HG03039 (cell line): ENCODE measurements around the gene TNFRSF1A.

Experiments
- ATAC-seq: cut with Tn5 transposase; IDR thresholded peaks from one replicate; pipeline ENCODE4 v1.9.1; 2021; ENCODE audit warnings: mild to moderate bottlenecking, moderate library complexity; ENCODE audit not compliant: unreplicated experiment

Gene TNFRSF1A

GRCh38 chr12:6341417-6342139 is at the start of gene TNFRSF1A:
TSS of gene TNFRSF1A (minus strand) at chr12:6342076. CDS start at chr12:6341814, 262 bp downstream.
- no peak for ATAC-seq

- no peak for ATAC-seq
These were observed 49.1 kb upstream of the TNFRSF1A start for GRCh38 chr12:6391013-6391412.

GRCh38 chr12:6390084-6390799 is 48.4 kb upstream of the TNFRSF1A start:
- no peak for ATAC-seq

DNA sequence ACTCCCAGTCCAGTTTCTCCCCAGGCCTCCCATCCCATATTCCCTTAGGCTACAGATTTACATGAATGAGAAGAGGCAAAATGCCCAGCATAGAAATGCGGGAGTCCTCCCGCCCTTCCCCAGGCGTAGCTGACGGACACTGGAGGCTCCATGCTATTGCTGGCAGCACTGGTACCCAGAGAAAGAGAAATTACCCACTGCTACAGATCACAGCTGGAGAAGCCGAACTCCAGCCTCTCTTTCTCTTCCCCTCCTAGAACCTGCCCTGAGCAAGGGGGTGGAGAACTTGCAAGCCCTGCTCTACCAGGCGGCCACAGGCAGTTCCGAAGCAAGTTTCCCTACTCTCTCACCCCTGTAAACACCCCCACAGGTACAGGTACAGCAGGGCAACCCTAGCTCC is 45.7 kb upstream of the TNFRSF1A start:
- no peak for ATAC-seq

GRCh38 chr12:6386491-6386890 is 44.6 kb upstream of the TNFRSF1A start:
- ATAC-seq: no peak

- ATAC-seq: no peak
These were observed 44.2 kb upstream of the TNFRSF1A start for GRCh38 chr12:6386038-6386437.

GRCh38 chr12:6384499-6385436 is 42.9 kb upstream of the TNFRSF1A start:
- ATAC-seq: no peak

DNA sequence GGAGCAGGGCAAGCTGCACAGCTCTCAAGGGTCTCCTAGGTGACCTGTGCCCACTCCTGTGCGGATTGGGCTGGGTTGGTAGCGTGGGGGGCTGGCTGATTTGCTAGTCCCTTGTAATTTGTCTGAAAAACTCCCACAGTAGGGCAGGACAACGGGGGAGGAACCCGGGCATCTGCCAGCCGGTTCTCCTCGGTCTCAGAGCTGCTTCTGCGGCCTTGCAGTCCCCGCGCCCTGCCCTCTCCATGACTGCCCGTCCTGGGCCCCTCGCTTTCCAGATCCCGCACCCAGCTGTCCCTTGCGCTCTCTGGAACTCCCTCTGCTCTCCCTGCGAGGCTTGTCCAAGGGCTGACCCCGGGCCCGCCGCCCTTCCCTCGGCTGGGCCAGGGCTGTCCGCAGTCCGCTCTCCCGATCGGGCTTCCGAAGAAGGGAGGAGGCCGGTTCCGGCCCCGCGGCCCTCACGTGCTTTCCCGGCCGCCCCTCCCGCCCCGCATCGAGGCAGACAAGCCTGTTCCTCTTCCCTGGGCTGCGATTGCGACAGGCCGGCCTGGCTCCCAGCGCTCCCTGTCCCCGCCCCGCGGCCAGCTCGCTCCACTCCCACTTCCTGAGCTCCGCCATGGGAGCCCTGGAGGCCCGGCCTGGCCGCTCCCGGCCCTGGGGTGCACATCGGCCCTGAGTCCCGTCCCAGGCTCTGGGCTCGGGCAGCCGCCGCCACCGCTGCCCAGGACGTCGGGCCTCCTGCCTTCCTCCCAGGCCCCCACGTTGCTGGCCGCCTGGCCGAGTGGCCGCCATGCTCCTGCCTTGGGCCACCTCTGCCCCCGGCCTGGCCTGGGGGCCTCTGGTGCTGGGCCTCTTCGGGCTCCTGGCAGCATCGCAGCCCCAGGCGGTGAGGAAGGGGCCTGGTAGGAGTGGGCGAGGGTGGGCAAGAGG is 42.0 kb upstream of the TNFRSF1A start, which contains the start of gene LTBR:
TSS of gene LTBR (plus strand) at position 591 of the 927 bp plus-strand sequence. CDS start at position 788, 197 bp downstream.
- no peak for ATAC-seq

DNA sequence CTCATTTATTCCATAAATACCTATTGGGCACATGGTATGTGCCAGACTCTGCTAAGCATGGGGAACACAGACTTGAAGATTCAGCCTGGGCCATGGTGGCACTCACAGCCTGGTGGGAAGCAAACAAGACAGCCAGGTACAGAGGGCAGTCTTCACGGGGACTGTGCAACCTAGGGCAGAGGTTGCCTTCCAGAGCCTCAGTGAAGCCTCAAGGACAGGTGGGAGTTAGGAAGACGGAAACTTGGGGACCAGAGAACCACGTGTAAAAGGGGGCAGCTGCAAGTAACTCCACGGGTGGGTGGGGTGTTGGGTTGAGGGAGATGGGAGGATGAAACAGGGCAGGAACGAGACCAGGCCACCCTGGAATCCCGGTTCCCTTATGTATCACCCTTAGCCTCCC is 41.1 kb upstream of the TNFRSF1A start:
- no peak for ATAC-seq

DNA sequence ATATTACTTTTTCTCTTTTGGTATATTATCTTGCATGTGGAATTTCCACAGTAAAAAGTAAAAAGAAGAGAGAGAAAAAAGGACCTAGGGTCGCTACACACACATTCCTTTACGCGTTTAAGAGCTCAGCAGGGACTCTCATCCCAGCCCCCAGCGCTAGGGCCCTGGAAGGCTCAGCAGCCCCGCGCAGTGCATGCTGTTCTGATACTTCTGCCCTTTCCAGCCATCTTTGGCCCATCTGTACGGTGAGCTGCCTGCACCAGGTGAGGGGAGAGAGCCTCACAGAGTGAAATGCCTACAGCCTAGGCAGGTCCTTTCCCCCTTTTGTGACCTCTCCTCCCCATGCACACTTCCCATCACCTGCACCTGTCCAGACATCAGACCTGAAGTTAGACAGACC is 40.5 kb upstream of the TNFRSF1A start:
- no peak for ATAC-seq

DNA sequence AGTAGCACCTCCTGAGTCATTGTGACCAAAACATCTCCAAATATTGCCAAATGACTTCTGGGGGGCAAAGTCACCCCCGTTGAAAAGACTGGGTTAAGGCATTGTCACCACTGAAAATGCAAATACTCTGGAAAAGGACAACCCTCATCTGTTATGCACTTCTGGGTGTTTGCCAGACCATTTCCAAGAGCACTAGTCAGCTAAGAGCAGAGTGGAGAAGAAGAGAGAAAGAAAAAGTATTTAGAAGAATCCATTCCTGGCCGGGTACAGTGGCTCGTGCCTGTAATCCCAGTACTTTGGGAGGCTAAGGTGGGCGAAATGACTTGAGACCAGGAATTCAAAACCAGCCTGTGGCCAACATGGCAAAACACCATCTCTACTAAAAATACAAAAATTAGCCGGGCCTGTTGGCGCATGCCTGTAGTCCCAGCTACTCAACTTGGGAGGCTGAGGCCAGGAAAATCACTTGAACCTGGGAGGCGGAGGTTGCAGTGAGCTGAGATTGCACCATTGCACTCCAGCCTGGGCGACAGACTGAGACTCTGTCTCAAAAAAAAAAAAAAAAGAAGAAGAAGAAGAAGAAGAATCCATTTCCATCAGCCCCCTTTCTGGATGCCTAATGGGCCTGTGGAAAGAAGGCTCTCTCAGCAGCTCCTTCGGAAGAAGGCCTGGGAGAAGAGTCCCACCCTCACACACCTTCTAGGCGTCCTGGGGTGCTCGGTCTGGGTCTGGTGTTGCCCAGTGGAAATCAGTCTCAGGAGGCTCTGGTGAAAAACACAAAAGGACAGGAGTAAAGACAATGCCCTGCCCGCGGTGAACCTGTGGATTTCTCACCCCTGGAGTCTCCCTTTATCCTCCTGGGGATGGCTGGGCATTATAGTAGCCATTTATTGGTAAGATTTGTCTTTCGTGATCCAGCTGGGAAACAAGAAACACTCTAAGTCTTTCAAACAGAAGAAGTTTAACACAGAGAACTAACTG is 38.6 kb upstream of the TNFRSF1A start:
- no peak for ATAC-seq

DNA sequence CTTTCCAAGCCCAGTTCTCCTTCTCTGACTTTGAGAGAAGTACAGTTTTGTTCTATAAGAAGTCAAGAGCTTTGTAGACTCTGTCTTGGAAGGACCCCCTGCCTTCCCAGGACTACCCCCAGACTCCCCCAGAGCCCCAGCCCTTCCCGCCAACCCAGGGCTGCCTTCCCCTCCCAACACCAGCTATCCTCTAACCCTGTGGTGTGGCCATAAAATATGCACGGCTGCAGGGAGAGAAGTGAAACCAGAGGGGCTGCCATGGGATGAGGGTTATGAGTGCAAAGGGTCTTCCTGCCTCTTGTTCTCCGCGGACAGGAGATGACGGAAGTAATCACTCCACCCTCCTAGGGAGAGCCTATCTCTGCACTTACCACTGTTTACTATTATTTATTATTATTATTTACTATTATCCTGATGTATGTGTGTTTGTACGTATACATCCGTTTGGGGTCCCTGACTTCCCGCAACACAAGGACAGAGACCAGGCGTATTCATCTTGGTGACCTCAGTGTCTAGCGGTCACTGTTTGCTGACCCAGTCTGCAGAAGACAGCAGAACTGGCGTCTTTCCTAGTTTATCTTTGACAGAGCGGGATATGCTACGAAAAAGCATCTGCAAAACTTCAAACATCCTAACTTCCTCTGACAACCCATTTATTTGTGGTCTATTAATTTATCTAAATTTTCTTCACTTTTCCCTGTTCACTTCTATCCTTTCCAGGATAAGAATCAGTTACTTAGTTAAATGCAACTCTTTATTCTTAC is 37.0 kb upstream of the TNFRSF1A start:
- ATAC-seq: no peak

DNA sequence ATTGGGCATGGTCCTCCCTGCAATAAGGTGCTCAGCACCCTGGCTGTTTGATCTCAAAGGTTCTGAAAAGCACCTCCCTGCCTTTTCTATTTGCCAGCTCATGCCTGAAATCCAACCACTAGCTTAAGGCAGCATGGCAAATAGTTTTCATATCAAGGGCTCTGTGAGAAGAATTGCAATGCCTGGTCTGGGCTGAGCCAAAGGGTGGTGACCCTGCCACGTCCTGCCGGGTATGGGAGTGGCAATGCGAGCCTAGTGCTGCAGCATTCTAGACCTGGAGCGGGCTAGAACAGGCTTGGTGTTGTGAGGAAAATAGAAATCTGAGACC is 35.8 kb upstream of the TNFRSF1A start:
- ATAC-seq: no peak

GRCh38 chr12:6376870-6377666 is 35.2 kb upstream of the TNFRSF1A start:
- no peak for ATAC-seq

DNA sequence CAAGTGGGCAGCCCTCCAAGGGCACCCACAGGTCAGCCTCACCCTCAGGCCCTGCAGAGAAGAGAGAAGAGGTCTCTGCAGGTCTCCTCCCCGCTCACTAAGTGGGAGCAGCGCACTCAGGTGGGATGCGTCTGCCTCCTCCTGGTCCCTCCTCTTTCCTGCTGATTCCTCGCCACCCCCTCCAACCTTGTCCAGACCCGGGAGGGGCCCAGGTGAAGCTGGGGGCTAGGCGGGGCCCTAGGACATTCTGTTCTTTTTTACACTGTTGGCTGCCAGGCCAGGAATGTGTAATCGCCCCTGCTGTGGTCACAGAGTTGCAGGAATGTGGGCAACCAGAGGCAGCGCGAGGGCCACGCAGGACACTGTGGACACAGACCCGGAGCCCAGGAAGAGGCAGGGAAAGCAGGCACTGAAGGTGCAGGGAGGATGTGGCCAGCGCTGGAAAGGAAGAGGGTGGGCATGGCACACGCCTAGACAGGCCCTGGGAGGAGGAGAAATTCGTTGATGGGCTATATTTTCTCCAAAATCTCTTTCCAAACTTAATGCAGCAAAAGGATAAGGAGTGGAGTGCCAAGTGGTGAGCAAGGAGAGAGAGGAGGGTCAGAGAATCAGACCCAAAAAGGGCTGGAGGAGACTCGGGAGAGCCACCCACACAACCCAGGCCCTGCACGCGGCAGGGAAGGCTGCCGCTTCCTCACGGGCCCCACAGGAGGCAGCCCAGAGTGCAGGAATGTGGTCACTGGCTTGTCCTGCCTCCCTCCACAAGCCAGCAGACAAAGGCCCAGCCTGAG is 34.4 kb upstream of the TNFRSF1A start:
- no peak for ATAC-seq

DNA sequence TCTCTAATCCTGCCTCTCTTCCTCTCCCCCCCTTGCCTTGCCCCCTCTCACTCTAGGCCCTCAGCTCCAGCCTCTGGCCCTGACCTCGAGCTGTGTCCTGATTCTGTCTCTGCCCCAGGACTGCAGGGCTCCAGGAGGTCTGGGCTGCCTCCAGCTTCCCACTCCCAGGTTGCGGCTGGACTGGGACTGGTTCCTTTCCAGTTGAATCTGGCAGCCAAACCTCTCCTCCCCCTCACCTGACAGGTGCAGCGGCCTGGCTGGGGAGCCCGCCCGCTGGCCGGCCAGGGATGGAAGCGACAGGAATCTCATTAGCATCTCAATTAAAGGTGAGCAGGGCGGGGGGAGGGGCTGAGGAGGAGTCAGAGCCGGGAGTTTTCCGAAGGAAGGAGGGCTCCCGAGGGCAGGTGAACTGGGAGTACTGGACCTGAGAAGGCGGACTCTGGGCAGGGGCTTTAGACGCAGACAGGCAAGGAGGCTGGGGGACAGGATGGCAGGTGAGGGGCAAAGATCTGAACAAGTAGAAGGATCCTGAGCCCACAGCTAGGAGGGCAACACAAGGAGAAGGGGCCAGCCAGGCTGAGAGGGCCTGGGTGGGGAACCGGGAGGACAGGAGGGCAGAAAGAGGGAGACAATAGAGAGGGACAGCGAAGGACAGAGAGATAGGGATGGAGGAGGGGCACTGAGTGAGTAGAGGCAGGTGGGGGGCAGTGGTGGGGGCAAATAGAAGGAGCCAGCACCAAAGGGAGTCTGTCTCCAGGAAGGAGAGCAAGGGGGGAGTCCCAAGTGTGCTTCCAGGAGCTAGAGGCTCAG is 33.6 kb upstream of the TNFRSF1A start, which contains the start of gene SCNN1A:
TSS of gene SCNN1A (minus strand) at position 295 of the 810 bp plus-strand sequence. CDS start 780 bp downstream, outside the sequence.
- no peak for ATAC-seq
